AG04449 (cell line): Measurements from ENCODE around the gene RHEBL1.

Experiments
- CTCF ChIA-PET: fragments of 350-600 bp; formaldehyde crosslinking; extraction: SDS; loops from one replicate; lab custom pipeline; 2021; ENCODE audit warnings: antibody characterized with exemption; lab: Yijun Ruan, JAX
- POLR2A ChIA-PET: fragments of 400-600, 350-600 bp; formaldehyde crosslinking; extraction: SDS; loops from one replicate; lab custom pipeline; 2020; ENCODE audit warnings: antibody characterized with exemption, inconsistent platforms; lab: Yijun Ruan, JAX
- DNase-seq: peaks from one replicate; pipeline ENCODE4 v3.0.0-alpha.2; 2010; ENCODE audit warnings: low read depth, low spot score
- H3K4me3 ChIP-seq: 2 replicates; pipeline ENCODE4 v1.5.1; 2011; ENCODE audit warnings: low read depth, mild to moderate bottlenecking, control low read depth, low read length
- CTCF ChIP-seq: IDR thresholded peaks from one replicate; pipeline ENCODE4 v1.5.1; 2011; ENCODE audit warnings: mild to moderate bottlenecking, moderate library complexity, low read length, control low read depth, inconsistent platforms; ENCODE audit not compliant: insufficient read depth; ENCODE audit errors: missing control alignments

The RHEBL1 gene

GRCh38 chr12:49105504-49106084 is 35.8 kb upstream of the RHEBL1 start:
- POLR2A ChIA-PET, result no interaction called here
- TF ChIP-seq CTCF, result no peak
- DNase-seq, result no peak
- H3K4me3 ChIP-seq, result no peak overlapping the region
- CTCF ChIA-PET, result interaction anchor here (0.8 to 21.3 kb wide), 7 partner anchors 9 to 130 kb away, joined by 3 to 430 read pairs (median 53); partner anchors contain the start of genes DHH, RHEBL1 and TUBA1B

GRCh38 chr12:49104822-49105221 is 35.0 kb upstream of the RHEBL1 start:
- CTCF ChIA-PET, result interaction anchor here (0.8 to 21.3 kb wide), 8 partner anchors 9 to 130 kb away, joined by 3 to 430 read pairs (median 31); partner anchors contain the start of genes DHH, RHEBL1 and TUBA1B
- no peak for DNase-seq
- TF ChIP-seq CTCF, result no peak
- H3K4me3 ChIP-seq, result no peak overlapping the region
- POLR2A ChIA-PET, result interaction anchor here (1.5 kb wide), 1 partner anchor 26 kb away, joined by 5 read pairs; the partner anchor contains the start of gene TUBA1B

- H3K4me3 ChIP-seq, result no peak overlapping the region
- ChIA-PET CTCF (interaction anchor here (1.2 to 21.3 kb wide), 11 partner anchors 8 to 141 kb away, joined by 3 to 430 read pairs (median 10); partner anchors contain the start of genes LMBR1L and TUBA1B), POLR2A (no interaction called here)
- no peak for DNase-seq
- no peak for TF ChIP-seq CTCF
Measured at GRCh38 chr12:49100380-49100779, 30.6 kb upstream of the RHEBL1 start.

- no peak overlapping the region for H3K4me3 ChIP-seq
- ChIA-PET POLR2A (interaction anchor here (1.1 to 1.3 kb wide), 2 partner anchors 12 to 32 kb away, joined by 4 read pairs; partner anchors contain the start of genes LMBR1L and TUBA1B), CTCF (interaction anchor here (0.9 to 21.3 kb wide), 11 partner anchors 10 to 134 kb away, joined by 3 to 430 read pairs (median 7); partner anchors contain the start of genes LMBR1L, RHEBL1 and TUBA1B)
- DNase-seq, result no peak
- TF ChIP-seq CTCF, result no peak
Measured at GRCh38 chr12:49098703-49099102, 28.9 kb upstream of the RHEBL1 start.

GRCh38 chr12:49098035-49098451 is 28.3 kb upstream of the RHEBL1 start:
- POLR2A ChIA-PET, result no interaction called here
- TF ChIP-seq CTCF, result peak; percentile 69
- DNase-seq, result no peak

GRCh38 chr12:49097381-49097780 is 27.6 kb upstream of the RHEBL1 start:
- DNase-seq, result no peak
- POLR2A ChIA-PET, result no interaction called here
- H3K4me3 ChIP-seq, result no peak overlapping the region
- CTCF ChIA-PET, result interaction anchor here (2.9 to 21.3 kb wide), 7 partner anchors 11 to 33 kb away, joined by 9 to 430 read pairs (median 41); partner anchors contain the start of genes LMBR1L and TUBA1B
- no peak for TF ChIP-seq CTCF

More at GRCh38 chr12:49098035-49098451, 28.3 kb upstream of the RHEBL1 start:
- no peak overlapping the region for H3K4me3 ChIP-seq
- CTCF ChIA-PET, result interaction anchor here (1.1 to 21.3 kb wide), 9 partner anchors 10 to 55 kb away, joined by 4 to 430 read pairs (median 17); partner anchors contain the start of genes LMBR1L, RHEBL1 and TUBA1B
